B cell (primary cell): Measurements from ENCODE around the gene PYGO1. TPM values are rescaled to one million over a fixed set of nuclear protein-coding genes. Genes with fewer than 3 reads are reported as not detected.

Source experiments
- ATAC-seq: fragments of 200-7000 bp; cut with Tn5 transposase; one replicate; pipeline ENCODE4 v1.10.0; 2021; ENCODE audit warnings: low read depth, mild to moderate bottlenecking, moderate number of reproducible peaks, moderate library complexity
- CTCF ChIA-PET: fragments of 350-600 bp; sonication (Branson Sonifier 250); formaldehyde crosslinking; loops from one replicate; lab custom pipeline; 2021; ENCODE audit warnings: antibody characterized with exemption, inconsistent platforms; lab: Charles Lee
- POLR2A ChIA-PET: fragments of 350-600 bp; sonication (Branson Sonifier 250); formaldehyde crosslinking; loops from one replicate; lab custom pipeline; 2021; ENCODE audit warnings: antibody characterized with exemption; lab: Charles Lee
- DNase-seq: peaks from one replicate; pipeline ENCODE4 v3.0.0; 2013
- H2AFZ ChIP-seq: 2 replicates; pipeline ENCODE4 v1.6.1; 2012; ENCODE audit warnings: mild to moderate bottlenecking, low read depth, low read length; ENCODE audit not compliant: insufficient read depth, poor library complexity, severe bottlenecking
- H3K27ac ChIP-seq, 2 donors: 1 replicate in 1 of 2; 2 replicates in 1 of 2; pipeline ENCODE4 v1.5.1; 2012 to 2013; ENCODE audit warnings: low read length in 2 of 2, mild to moderate bottlenecking in 2 of 2, moderate library complexity in 1 of 2
- H3K27me3 ChIP-seq, 4 experiments: fragments of 200-600 bp in 1 of 4; sonication (generic) in 1 of 4; replicated peaks in 1 of 4; 1 replicate in 2 of 4; 2 replicates in 2 of 4; pipeline versions ENCODE4 v1.6.1 to v1.7.0; 2013 to 2016; ENCODE audit warnings: low read length in 3 of 4, mild to moderate bottlenecking in 2 of 4, mixed read lengths in 1 of 4, moderate library complexity in 1 of 4; ENCODE audit not compliant: insufficient read depth in 4 of 4, control insufficient read depth in 3 of 4; ENCODE audit errors: control extremely low read depth in 1 of 4
- H3K36me3 ChIP-seq, 2 experiments: replicated peaks in 1 of 2; 1 replicate in 1 of 2; 2 replicates in 1 of 2; pipeline versions ENCODE4 v1.6.1 to v1.7.1; 2013; ENCODE audit warnings: low read length in 1 of 2; ENCODE audit not compliant: insufficient read depth in 2 of 2, control insufficient read depth in 1 of 2; ENCODE audit errors: control extremely low read depth in 1 of 2, extremely low read depth in 1 of 2
- H3K4me1 ChIP-seq, 2 donors: fragments of 200-600 bp in 1 of 2; sonication (generic) in 1 of 2; 1 replicate in 1 of 2; 2 replicates in 1 of 2; pipeline versions ENCODE4 v1.5.1 to v1.6.1; 2013 to 2017; ENCODE audit warnings: low read length in 2 of 2; ENCODE audit not compliant: control insufficient read depth in 2 of 2, insufficient read depth in 2 of 2
- H3K4me2 ChIP-seq: replicated peaks from 2 replicates; pipeline ENCODE3; 2012; ENCODE audit warnings: mild to moderate bottlenecking, low read depth, low read length; ENCODE audit not compliant: poor library complexity, severe bottlenecking
- H3K4me3 ChIP-seq, 5 experiments: fragments of 200-600 bp in 1 of 5; sonication (generic) in 1 of 5; 1 replicate in 3 of 5; 2 replicates in 2 of 5; pipeline versions ENCODE4 v1.5.1 to v1.7.0; 2011 to 2016; ENCODE audit warnings: low read length in 4 of 5, mild to moderate bottlenecking in 4 of 5, low read depth in 2 of 5, control low read depth in 1 of 5, moderate library complexity in 1 of 5; ENCODE audit not compliant: insufficient read depth in 1 of 5; ENCODE audit errors: control extremely low read depth in 1 of 5, extremely low read depth in 1 of 5
- H3K79me2 ChIP-seq: fragments of 200-600 bp; sonication (generic); one replicate; pipeline ENCODE4 v1.6.0; 2016; ENCODE audit warnings: low read length; ENCODE audit not compliant: control insufficient read depth, insufficient read depth
- H3K9ac ChIP-seq: fragments of 200-600 bp; sonication (generic); 2 replicates; pipeline ENCODE4 v1.6.1; 2017; ENCODE audit warnings: mild to moderate bottlenecking, low read length, moderate library complexity
- H3K9me3 ChIP-seq, 3 donors: one replicate each; pipeline versions ENCODE4 v1.6.1 to v1.7.1; 2013; ENCODE audit warnings: low read length in 2 of 3; ENCODE audit not compliant: control insufficient read depth in 2 of 3, insufficient read depth in 1 of 3; ENCODE audit errors: control extremely low read depth in 1 of 3
- H4K20me1 ChIP-seq: 2 replicates; pipeline ENCODE4 v1.6.0; 2012; ENCODE audit warnings: mild to moderate bottlenecking, low read length; ENCODE audit not compliant: insufficient read depth, control insufficient read depth, poor library complexity, severe bottlenecking
- H3K27ac Mint-ChIP-seq: one replicate; pipeline ENCODE4 v1.8.0; 2021; ENCODE audit warnings: mixed read lengths
- H3K27me3 Mint-ChIP-seq: one replicate; pipeline ENCODE4 v1.8.0; 2021; ENCODE audit warnings: mixed read lengths
- H3K4me1 Mint-ChIP-seq: one replicate; pipeline ENCODE4 v1.8.0; 2021; ENCODE audit warnings: mixed read lengths
- H3K4me3 Mint-ChIP-seq: one replicate; pipeline ENCODE4 v1.8.0; 2021; ENCODE audit warnings: mixed read lengths
- H3K9me3 Mint-ChIP-seq: one replicate; pipeline ENCODE4 v1.8.0; 2022; ENCODE audit warnings: mixed read lengths; ENCODE audit not compliant: insufficient read depth
- EZH2 ChIP-seq: IDR thresholded peaks from 2 replicates; pipeline ENCODE4 v1.6.1; 2012; ENCODE audit warnings: borderline replicate concordance, low read depth, mild to moderate bottlenecking, moderate library complexity, low read length; ENCODE audit not compliant: insufficient read depth, poor library complexity, severe bottlenecking
- WGBS: methylation state at CpG from one replicate; pipeline ENCODE4 v1.1.5; 2013; ENCODE audit warnings: missing lambda C conversion rate; ENCODE audit not compliant: insufficient coverage; 5-methylcytosine and 5-hydroxymethylcytosine counted together
- intact Hi-C: fragments of 100-400 bp; cut with micrococcal nuclease; formaldehyde crosslinking; loops from one replicate; pipeline ENCODE4 v1.10.0; 2022
- polyA plus RNA-seq: library from polyadenylated mRNA; depleted of rRNA; stranded (reverse); fragments of >200 nt; gene quantifications from 2 replicates; pipeline ENCODE4 v1.2.3, GENCODE V29; 2012
- total RNA-seq, 2 donors: library from RNA; stranded (reverse); fragments of 120-200 nt in 1 of 2; gene quantifications; 1 replicate in 1 of 2; 2 replicates in 1 of 2; pipeline versions ENCODE4 v1.2.3 to v1.2.4, GENCODE V29; 2013 to 2022
- TF ChIP-seq, protein P1 (sequence below): fragments of 200-600 bp; IDR thresholded peaks from one replicate; pipeline ENCODE4 v1.8.0; 2022; ENCODE audit warnings: antibody characterized with exemption, mild to moderate bottlenecking

Gene PYGO1
- total and polyA plus RNA-seq, 2 donors (not counting 1 experiment from before 2014, with no cell fraction given), result 0.02 TPM; not detected in 1

DNA sequence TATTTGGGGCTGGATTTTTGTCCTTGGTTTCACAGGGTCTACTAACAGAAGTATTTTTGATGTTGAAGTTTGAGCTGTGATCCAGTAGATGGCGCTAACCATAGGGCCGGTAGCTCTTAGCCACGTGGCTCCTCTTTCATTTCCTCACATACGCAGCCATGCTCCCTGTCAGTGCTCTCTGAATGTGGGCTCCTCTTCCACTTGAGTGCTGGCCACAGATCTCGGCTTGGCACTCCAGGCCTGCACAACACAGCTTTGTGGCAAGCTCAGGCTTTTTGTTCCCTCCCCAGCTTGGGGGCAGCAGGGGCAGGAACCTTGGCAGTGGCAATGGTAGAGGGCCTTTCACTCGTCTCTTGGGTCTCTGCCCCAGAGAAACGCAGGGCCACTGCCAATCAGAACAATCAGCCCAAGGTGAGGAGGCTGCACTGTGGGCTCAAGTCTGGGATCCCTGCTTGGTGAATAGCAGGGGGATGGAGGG lies 61.5 kb downstream of the PYGO1 start:
- Mint-ChIP-seq H3K4me3 (no peak overlapping the region), H3K27ac (no peak overlapping the region), H3K27me3 (peaks cover 26% of the 10 kb centered on the region), H3K9me3 (no peaks in the 10 kb centered on the region), H3K4me1 (no peaks in the 10 kb centered on the region)
- DNase-seq, result peak; percentile 24
- no peak overlapping the region for H3K4me3 ChIP-seq
- H3K9ac ChIP-seq, result no peak overlapping the region
- POLR2A ChIA-PET, result no interaction called here
- H3K36me3 ChIP-seq, result no peaks in the 10 kb centered on the region
- no peaks in the 10 kb centered on the region for H3K79me2 ChIP-seq
- H4K20me1 ChIP-seq, result no peaks in the 10 kb centered on the region
- H3K4me1 ChIP-seq, result peaks cover 0 to 4% of the 10 kb centered on the region in 2 donors
- no peak for ATAC-seq
- WGBS, result 39% methylated on average over 7 of the region's 7 CpGs
- peaks cover 0 to 8% (median 3%) of the 10 kb centered on the region in 3 donors for H3K9me3 ChIP-seq
- H3K27ac ChIP-seq, result no peak overlapping the region
- H2AFZ ChIP-seq, result peak overlapping the region; percentile 21
- TF ChIP-seq, protein P1, sequence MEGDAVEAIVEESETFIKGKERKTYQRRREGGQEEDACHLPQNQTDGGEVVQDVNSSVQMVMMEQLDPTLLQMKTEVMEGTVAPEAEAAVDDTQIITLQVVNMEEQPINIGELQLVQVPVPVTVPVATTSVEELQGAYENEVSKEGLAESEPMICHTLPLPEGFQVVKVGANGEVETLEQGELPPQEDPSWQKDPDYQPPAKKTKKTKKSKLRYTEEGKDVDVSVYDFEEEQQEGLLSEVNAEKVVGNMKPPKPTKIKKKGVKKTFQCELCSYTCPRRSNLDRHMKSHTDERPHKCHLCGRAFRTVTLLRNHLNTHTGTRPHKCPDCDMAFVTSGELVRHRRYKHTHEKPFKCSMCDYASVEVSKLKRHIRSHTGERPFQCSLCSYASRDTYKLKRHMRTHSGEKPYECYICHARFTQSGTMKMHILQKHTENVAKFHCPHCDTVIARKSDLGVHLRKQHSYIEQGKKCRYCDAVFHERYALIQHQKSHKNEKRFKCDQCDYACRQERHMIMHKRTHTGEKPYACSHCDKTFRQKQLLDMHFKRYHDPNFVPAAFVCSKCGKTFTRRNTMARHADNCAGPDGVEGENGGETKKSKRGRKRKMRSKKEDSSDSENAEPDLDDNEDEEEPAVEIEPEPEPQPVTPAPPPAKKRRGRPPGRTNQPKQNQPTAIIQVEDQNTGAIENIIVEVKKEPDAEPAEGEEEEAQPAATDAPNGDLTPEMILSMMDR, result peak; percentile 33
- no peak for TF ChIP-seq EZH2
- no peak overlapping the region for H3K4me2 ChIP-seq
- intact Hi-C loops, result no loop called here
- CTCF ChIA-PET, result interaction anchor here (1.2 kb wide), 1 partner anchor 12 kb away, joined by 3 read pairs; no protein-coding TSS in a partner anchor
- peaks cover 0 to 12% (median 2%) of the 10 kb centered on the region in 4 experiments for H3K27me3 ChIP-seq

DNA sequence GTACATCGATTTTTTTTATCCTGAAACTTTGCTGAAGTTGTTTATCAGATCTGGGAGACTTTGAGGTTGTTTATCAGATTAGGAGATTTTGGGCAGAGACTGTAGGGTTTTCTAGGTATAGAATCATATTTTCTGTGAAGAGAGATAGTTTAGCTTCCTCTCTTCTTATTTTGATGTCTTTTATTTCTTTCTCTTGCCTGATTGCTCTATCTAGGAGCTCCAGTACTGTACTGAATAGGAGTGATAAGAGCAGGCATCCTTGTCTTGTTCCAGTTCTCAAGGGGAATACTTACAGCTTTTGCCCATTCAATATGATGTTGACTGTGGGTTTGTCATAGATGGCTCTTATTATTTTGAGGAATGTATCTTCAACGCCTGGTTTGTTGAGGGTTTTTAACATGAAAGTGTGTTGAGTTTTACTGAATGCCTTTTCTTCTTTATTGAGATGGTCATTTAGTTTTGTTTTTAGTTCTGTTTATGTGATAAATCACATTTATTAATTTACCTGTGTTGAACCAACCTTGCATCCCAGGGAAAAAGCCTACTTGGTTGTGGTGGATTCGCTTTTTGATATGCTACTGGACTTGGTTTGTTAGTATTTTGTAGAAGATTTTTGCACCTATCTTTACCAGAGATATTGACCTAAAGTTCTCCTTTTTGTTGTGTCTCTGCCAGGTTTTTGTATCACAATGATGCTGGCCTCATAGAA lies 65.2 kb downstream of the PYGO1 start:
- intact Hi-C loops, result no loop called here
- WGBS, result 84% methylated on average over 2 of the region's 3 CpGs
- H3K4me2 ChIP-seq, result no peak overlapping the region

More for the DNA sequence above, 65.2 kb downstream of the PYGO1 start:
- no peak for DNase-seq
- Histone ChIP-seq H3K9me3 (peaks cover 0 to 8% (median 3%) of the 10 kb centered on the region in 3 donors), H3K4me3 (no peak overlapping the region), H2AFZ (no peak overlapping the region), H3K27me3 (peaks cover 0 to 12% (median 2%) of the 10 kb centered on the region in 4 experiments), H3K4me1 (peaks cover 0 to 4% of the 10 kb centered on the region in 2 donors), H4K20me1 (no peaks in the 10 kb centered on the region), H3K9ac (no peak overlapping the region), H3K36me3 (no peaks in the 10 kb centered on the region), H3K79me2 (no peaks in the 10 kb centered on the region), H3K27ac (no peak overlapping the region)
- Mint-ChIP-seq H3K9me3 (no peaks in the 10 kb centered on the region), H3K4me3 (no peak overlapping the region), H3K4me1 (no peaks in the 10 kb centered on the region), H3K27me3 (peaks cover 26% of the 10 kb centered on the region), H3K27ac (no peak overlapping the region)
- TF ChIP-seq, protein P1, result no peak
- no peak for TF ChIP-seq EZH2
- no peak for ATAC-seq
- ChIA-PET POLR2A (no interaction called here), CTCF (no interaction called here)
